Ovary (tissue), 9 donors: ENCODE results near the gene LRRC10B. TPM values are rescaled to one million over a fixed set of nuclear protein-coding genes. Genes with fewer than 3 reads are reported as not detected.

ENCODE experiments used
- DNase-seq, 5 donors: peaks; one replicate each; pipeline ENCODE4 v3.0.0-alpha.2; 2019 to 2020
- H3K27ac ChIP-seq, 2 donors: fragments of 200-600 bp; one replicate each; pipeline versions ENCODE4 v1.5.1 to v1.8.0; 2019 to 2022
- H3K27me3 ChIP-seq: fragments of 200-600 bp; one replicate; pipeline ENCODE4 v1.8.0; 2022
- H3K36me3 ChIP-seq: fragments of 200-600 bp; sonication (generic); one replicate; pipeline ENCODE4 v1.5.1; 2019
- H3K4me1 ChIP-seq: one replicate; pipeline ENCODE4 v1.8.1; 2013; ENCODE audit warnings: mild to moderate bottlenecking, moderate library complexity; ENCODE audit not compliant: insufficient read depth
- H3K4me3 ChIP-seq: fragments of 200-600 bp; sonication (generic); one replicate; pipeline ENCODE4 v1.5.1; 2017
- H3K9me3 ChIP-seq, 2 donors: fragments of 200-600 bp in 1 of 2; sonication (generic) in 1 of 2; one replicate each; pipeline versions ENCODE4 v1.5.1 to v1.8.1; 2013 to 2019; ENCODE audit warnings: mild to moderate bottlenecking in 1 of 2, moderate library complexity in 1 of 2
- EP300 ChIP-seq: sonication (generic); formaldehyde crosslinking; IDR thresholded peaks from one replicate; pipeline ENCODE4 v1.6.1; 2017; ENCODE audit warnings: antibody characterized with exemption
- POLR2A ChIP-seq: fragments of 450-650 bp; IDR thresholded peaks from one replicate; pipeline ENCODE4 v1.6.1; 2017; ENCODE audit warnings: antibody characterized with exemption, mild to moderate bottlenecking, moderate library complexity
- WGBS, 3 donors: extraction: QIAGEN DNeasy Blood & Tissue Kit in 1 of 3; methylation state at CpG; one replicate each; pipeline versions ENCODE4 v1.1.5 to v1.1.7; 2013 to 2017; 5-methylcytosine and 5-hydroxymethylcytosine counted together
- intact Hi-C, 4 donors: fragments of 100-400 bp; cut with DNase I; formaldehyde crosslinking; loops; one replicate each; pipeline versions ENCODE4 v1.11.0 to v1.15.1; 2022 to 2023
- polyA plus RNA-seq, 2 donors: library from polyadenylated mRNA; stranded (reverse); fragments of 200-250 nt in 1 of 2; fragments of 350-450 nt in 1 of 2; fragmentation: Illumina TruSeq in 1 of 2; extraction: RNeasy Lipid Tissue Mini Kit (QIAGEN cat#74804) in 1 of 2; gene quantifications; one replicate each; pipeline ENCODE4 v1.2.3, GENCODE V29; 2013 to 2014
- total RNA-seq, 7 donors: library from RNA; depleted of rRNA in 2 of 7; stranded (reverse); fragments of >200 nt in 2 of 7; fragmentation: NEBNext Ultra II Directional in 3 of 7; extraction: Animal tissue kit (Norgen Biotek cat#: 25700) in 3 of 7; gene quantifications; one replicate each; pipeline versions ENCODE4 v1.1.0 to v1.2.4, GENCODE V29; 2016 to 2023
- TF ChIP-seq, protein P1 (sequence below), 3 donors: fragments of 450-650 bp in 2 of 3; fragments of 200-600 bp in 1 of 3; IDR thresholded peaks; one replicate each; pipeline versions ENCODE4 v1.5.1 to v1.8.0; 2016 to 2022; ENCODE audit warnings: antibody characterized with exemption in 3 of 3, mild to moderate bottlenecking in 1 of 3
- donor health status: DM: no; HTN: no; CAD: no; lungs with moderate emphysema.
- donor health status: DM: no; HTN: no; CAD: no.
- donor health status: Bipolar disorder and iron deficiency.
- donor health status: DM: yes; HTN: yes; CAD: no.
- donor health status: DM: no; HTN: no; CAD: no.
- donor health status: DM: yes; HTN: yes; CAD: no.

The LRRC10B gene
- total and polyA plus RNA-seq, 9 donors: 0.45 to 23.0 (median 1.4) TPM

DNA sequence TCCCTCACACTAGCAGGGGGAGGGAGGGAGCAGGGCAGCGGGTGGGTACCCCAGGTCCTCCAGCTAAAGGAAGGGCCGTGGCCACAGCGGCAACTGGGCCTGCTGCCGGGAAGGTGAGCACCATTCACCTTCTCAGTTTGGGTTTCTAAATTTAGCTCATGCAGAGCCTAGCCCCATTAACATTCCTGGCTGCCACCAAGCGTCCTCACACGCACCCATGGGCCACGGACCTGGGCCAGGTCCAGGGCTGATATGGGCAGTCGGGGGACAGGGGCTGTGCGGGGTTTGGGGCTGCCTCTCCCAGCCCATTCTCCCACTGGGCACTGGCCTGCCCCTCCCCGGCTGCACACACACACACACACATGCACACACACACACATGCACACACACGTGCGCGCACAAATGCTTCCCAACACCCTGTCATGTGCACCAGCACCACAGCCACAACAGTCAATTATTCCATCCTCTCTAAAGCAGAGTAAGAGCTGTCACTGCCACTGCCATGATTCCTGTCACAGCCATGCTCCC lies 43.6 kb downstream of the LRRC10B start:
- Histone ChIP-seq H3K4me3 (no peak overlapping the region), H3K9me3 (no peaks in the 10 kb centered on the region), H3K27me3 (no peaks in the 10 kb centered on the region), H3K27ac (no peak overlapping the region), H3K36me3 (no peaks in the 10 kb centered on the region), H3K4me1 (peaks cover 1% of the 10 kb centered on the region)
- no peak for TF ChIP-seq POLR2A
- TF ChIP-seq, protein P1, sequence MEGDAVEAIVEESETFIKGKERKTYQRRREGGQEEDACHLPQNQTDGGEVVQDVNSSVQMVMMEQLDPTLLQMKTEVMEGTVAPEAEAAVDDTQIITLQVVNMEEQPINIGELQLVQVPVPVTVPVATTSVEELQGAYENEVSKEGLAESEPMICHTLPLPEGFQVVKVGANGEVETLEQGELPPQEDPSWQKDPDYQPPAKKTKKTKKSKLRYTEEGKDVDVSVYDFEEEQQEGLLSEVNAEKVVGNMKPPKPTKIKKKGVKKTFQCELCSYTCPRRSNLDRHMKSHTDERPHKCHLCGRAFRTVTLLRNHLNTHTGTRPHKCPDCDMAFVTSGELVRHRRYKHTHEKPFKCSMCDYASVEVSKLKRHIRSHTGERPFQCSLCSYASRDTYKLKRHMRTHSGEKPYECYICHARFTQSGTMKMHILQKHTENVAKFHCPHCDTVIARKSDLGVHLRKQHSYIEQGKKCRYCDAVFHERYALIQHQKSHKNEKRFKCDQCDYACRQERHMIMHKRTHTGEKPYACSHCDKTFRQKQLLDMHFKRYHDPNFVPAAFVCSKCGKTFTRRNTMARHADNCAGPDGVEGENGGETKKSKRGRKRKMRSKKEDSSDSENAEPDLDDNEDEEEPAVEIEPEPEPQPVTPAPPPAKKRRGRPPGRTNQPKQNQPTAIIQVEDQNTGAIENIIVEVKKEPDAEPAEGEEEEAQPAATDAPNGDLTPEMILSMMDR (IDR thresholded peaks at IDR 0.05): no peak
- no peak for TF ChIP-seq EP300
- DNase-seq: no peak
- 61 to 66% (median 63%) methylated on average over 13 of the region's 13 CpGs for WGBS, 3 donors
- intact Hi-C loops: no loop called here

DNA sequence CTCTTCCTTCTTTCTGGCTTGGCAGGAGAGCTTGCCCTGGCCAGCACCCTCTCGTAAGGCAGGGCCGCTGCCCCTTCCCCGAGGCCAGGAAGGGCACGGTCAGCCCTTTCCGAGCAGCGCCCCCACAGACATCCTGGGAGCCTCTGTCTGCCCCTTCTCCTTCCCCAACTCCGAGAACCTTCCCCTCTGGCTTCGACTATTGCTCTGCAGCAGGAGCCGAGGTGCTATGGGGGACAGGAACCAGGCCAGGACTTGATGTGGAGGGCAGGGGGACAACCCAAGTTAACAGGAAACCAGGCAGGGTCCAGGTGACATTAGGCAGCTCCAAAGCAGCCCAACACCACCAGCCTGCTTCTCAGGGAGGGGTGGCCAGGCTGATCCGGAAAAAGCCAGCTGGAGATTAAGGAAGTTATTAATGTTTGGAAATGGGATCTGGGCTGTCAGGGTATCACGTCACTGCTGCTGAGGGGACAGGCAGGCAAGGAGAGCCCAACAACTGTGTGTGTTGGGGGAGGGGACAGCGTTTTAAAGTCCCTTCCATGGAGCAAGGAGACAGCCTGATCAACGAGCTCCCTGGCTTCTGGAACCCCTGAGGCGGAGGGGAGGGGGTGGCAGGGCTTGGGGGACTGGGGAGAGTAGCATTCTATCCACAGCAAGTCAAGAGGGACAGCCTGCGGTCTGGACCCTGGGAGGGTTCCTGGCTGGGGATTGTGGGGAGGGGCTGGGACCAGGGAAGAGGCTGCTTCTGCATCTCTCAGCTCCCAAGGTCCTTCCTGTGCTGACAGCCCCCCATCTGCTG lies 45.0 kb downstream of the LRRC10B start:
- no peak for DNase-seq
- Histone ChIP-seq H3K27ac (no peak overlapping the region), H3K36me3 (no peaks in the 10 kb centered on the region), H3K4me3 (no peak overlapping the region), H3K9me3 (no peaks in the 10 kb centered on the region), H3K4me1 (peaks cover 1% of the 10 kb centered on the region), H3K27me3 (no peaks in the 10 kb centered on the region)
- WGBS, 3 donors: 52 to 63% (median 61%) methylated on average over 15 of the region's 15 CpGs
- intact Hi-C loops: no loop called here
- TF ChIP-seq EP300 (no peak), POLR2A (no peak)
- TF ChIP-seq, protein P1 (IDR thresholded peaks at IDR 0.05): no peak

DNA sequence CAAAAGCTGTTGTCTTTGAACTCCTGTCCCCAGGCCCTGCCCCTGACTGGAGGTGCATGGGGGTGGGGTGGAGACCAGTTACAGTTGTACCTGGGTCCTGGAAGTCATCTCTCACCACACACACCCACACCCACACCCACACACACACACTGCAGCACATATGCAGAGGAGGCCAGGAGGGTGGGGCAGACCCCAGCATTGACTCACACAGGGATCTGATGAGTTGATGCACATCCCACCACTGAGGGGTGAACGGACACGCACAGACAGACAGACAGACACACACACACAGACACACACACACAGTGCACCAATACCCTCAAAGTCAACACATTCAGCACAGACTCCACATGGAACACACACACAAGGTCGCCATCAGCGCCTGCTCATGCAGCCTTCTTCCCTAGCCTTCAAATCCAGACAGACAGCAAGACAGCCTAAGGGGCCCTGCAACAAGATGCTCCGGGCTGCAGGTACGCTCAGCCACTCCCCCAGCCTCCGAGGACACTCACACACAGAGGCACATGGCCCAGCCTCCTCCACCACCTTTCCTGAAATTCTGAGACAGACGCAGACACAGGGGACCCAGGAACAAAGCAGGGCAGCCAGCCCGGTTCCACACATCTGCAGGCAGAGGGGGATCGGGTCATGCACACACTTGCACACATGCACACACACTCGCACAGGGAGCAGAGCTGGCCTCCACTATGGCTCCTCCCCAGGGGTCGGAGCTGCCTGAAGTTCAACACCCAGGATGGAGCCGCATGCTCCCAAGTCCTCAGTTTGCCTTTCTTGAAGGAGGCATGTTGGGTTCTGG lies 45.8 kb downstream of the LRRC10B start:
- H3K27me3 ChIP-seq: no peaks in the 10 kb centered on the region
- H3K9me3 ChIP-seq: no peaks in the 10 kb centered on the region
- no peak for DNase-seq
- H3K27ac ChIP-seq: no peak overlapping the region
- TF ChIP-seq EP300: no peak
- TF ChIP-seq, protein P1 (IDR thresholded peaks at IDR 0.05): no peak
- no peak for TF ChIP-seq POLR2A
- intact Hi-C loops: no loop called here
- H3K4me1 ChIP-seq: peaks cover 1% of the 10 kb centered on the region
- no peaks in the 10 kb centered on the region for H3K36me3 ChIP-seq
- 44% methylated on average over 13 of the region's 13 CpGs for WGBS, 3 donors
- no peak overlapping the region for H3K4me3 ChIP-seq

DNA sequence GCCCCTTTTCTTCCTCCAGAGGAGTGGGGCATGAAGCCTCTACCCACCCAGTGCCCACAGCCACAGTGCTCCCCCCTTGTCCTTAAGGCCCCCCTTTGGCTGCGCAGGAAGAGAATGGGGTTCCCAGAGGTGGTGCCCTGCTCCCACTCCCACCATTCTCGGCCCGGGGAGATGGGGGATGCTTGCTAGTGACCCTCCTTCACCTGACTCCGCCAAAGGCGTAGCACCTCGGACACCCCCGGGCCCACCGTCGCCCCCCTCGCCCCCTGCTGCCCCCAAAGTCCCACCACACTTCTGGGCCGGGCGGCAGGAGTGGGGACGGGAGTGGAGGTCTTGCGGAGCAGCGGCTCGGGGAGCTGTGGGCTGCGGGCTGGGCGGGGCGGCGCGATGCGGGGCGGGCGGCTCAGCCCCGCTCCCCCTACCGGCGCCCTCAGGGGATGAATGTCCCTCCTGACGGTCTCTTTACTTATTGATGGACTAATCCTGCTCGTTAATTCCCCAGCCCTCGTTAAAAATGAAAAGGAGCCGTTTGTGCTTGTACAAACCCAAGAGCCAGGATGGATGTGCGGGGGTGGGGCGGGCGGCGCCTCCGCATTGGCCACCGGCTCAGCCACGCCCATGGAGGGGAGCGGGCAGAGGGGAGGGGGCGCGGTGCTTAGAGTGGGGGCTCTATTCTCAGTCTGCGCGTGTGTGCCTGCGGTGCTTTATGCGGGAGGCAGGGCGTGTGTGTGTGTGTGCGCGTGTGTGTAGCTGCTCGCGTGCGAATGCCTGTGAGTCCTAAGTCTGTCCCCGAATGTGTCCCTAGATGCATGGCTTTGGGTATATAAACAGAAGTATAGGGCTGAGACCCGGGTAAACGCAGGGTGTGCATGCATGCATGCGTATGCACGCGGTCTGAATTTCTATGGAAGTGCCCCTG lies 46.8 kb downstream of the LRRC10B start:
- no peaks in the 10 kb centered on the region for H3K27me3 ChIP-seq
- TF ChIP-seq, protein P1 (IDR thresholded peaks at IDR 0.05): no peak
- TF ChIP-seq EP300 (no peak), POLR2A (no peak)
- H3K27ac ChIP-seq: no peak overlapping the region
- no peak for DNase-seq
- intact Hi-C loops: no loop called here
- WGBS, 3 donors: 3 to 9% (median 6%) methylated on average over 55 to 57 of the region's 57 CpGs
- no peaks in the 10 kb centered on the region for H3K36me3 ChIP-seq
- H3K4me1 ChIP-seq: peaks cover 1% of the 10 kb centered on the region
- H3K9me3 ChIP-seq: no peaks in the 10 kb centered on the region
- H3K4me3 ChIP-seq: no peak overlapping the region
